Forelimb muscle (tissue), 1 donor: ENCODE measurements around the gene OPN3. TPM values are rescaled to one million over a fixed set of nuclear protein-coding genes. Genes with fewer than 3 reads are reported as not detected.
A peak's percentile ranks its signal among the peaks of the same experiment; 100 is the strongest.

Experiments used
- DNase-seq: peaks from one replicate; pipeline ENCODE4 v3.0.0-alpha.2; 2013; ENCODE audit warnings: low read depth
- polyA plus RNA-seq: library from polyadenylated mRNA; unstranded; fragments of 120-200 nt; gene quantifications from one replicate; pipeline ENCODE4 v1.2.1, GENCODE V29; 2013; ENCODE audit not compliant: insufficient read length

Gene OPN3
- polyA plus RNA-seq, 1 donor = 15.3 TPM

DNA sequence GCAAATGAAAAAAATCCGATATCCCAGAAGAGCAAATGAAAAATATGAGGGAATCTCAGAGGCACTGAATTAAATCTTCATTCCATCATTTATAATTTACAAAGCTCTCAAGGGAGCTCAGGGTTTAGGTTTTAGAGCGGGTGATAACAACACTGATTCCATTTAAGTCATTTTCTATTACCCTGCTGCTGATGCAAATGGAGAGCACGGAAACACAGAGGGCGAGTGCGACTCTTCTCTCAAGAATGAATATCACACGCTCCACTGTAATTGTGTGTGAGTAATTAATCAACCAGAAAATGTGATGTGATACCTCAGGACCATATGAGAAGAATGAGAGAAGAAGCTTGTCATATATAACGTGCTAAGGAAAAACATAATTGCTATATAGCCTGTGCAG, 22.7 kb downstream of the OPN3 start:
- DNase-seq = no peak

DNA sequence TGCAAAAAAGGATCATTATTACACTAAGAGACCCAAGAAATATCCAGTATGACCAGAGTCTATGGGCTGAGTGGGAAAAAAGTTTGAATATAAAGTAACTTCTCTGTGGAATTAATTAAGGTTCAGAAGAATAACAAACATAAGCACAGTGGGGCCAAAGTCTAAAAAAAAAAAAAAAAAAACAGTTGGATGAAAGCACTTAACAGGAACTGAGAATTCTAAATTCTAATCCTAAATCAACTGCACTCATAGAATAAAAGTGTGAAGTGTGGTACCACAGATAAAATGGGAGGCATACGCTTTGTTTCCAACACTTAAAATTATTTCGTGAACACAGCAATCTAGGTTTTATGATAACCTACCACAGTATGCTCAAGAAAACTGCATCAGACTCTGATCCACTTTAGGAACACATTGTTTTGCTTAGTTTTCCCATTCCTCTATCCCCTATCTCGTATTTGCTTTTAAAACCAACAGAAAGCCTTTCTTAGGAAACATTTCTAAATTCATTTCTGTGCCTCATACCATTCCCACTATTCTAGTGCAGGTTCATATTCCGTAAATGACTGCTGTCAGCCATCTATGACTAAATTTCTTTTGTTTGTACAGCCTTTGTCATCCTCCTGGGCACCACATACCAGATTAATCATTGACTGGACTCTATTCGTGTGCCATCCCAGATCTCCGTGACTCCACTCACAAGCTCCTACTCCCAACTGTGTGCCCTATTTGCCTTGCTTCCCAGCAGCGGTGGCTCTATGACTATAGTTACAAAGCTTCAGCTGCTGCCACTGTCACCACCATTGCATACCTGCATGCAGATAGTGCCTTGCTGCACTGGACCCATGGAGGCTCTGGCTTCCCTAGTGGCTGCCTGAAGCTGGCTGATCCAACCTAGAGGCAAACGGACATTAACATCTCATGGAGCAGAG, 24.9 kb downstream of the OPN3 start:
- DNase-seq = no peak

DNA sequence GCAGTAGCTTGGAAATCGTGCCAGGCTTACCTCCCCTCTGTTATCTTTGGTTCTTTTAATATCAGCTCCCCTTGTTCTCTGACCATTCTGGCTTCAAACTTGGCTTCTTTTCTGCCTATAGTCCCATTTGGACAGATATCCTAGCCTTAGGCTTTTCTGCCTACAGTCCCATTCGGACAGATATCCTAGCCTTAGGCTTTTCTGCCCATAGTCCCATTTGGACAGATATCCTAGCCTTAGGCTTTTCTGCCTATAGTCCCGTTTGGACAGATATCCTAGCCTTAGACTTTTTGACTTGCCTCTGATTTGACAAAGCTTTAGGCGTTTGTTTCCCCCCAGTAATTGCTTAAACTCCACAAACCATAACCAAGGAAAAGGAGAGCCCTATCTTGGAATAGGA, 25.6 kb downstream of the OPN3 start:
- no peak for DNase-seq

DNA sequence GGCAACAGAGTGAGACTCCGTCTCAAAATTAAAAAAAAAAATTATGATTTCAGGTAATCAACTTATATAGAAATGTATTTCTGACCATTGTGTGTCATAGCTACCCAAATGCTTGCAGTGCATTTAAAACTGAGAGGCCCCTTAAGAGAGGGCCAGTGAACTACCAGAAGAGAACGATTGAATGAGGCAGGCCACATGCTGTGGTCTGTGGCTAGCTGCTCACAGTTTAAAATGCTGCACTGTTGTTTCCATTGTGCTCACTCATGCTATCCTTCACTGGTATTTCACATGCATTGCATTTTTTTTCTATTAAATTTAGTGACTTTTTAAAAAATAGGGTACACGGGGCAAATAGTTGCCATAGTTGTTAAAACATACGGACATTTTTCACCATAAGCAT, 26.0 kb downstream of the OPN3 start:
- no peak for DNase-seq

DNA sequence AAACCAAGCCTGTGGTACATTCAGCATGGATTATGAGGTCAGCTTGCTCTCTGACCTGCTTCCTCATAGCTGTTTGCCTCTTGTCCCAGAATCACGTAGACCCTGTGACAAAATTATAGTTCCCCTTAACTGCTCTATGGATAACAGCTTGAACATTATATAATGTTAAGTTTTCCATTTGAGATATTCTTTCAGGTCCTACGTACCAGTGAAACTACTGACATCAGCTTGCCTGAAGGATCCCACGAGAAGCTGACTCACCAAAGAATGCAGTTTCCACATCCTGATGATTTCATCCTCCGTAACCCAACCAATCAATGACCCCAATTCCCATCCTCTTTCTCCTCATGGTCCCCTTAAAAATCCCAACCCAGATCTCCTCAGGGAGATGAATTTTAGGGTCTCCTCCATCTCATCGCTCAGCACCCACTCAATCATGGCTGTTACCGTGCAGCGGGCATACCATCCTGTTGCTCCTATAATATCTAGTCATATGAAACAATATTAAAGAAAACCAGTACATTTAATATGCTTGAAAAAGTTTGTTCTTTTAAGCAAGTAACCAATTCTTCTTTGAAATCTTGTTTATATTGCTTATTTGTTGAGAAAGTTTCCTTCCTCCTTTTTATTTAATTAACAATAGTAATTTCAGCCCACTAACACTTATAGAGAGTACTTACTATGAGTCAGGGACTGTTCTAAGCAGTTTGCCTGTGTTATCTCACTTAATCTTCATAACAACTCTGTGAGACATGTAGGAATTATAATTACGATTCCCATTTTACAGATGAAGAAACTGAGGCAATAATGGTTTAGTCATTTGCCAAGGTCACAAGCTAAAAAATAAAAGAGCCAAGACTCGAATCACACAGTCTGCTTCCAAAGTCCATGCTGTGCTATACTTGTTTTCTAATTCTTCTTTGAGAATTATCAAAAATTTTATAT, 27.4 kb downstream of the OPN3 start:
- DNase-seq = no peak

DNA sequence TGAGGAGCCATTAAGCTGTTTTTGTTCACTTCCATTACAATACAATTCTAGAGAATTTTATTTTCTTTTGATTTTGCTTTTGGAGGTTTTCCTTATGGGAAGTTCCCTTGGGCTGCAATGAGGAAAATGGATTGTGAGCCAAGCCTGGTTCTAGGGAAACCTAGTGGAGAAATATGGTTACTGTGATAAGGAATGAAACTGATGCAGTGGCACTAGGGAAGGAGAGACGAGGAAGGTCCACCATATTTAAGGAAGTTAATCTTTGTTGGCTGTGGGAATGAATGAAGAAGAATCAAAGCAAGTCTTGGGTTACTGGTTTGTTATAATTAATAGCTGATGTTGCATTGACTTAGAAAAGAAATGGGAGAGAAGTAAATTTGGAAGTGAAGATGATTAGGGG, 28.4 kb downstream of the OPN3 start:
- no peak for DNase-seq

DNA sequence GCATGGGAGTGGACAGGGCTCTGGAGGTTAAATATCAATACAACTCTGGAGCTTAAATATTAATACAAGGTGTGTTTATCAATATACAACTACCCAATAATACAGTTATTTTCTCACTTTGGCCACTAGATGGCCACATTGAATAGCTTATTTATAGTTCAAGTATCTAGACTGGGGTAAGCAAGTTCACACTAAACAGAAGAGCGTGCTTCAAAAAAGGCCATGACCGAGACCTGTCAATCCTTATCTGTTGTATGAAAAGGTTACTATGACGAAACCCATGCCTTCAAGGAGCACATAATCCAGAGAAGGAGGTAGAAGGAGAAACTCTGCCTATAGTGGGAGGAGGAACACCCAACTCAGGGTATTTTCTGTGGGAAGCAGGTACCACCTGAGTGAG, 29.1 kb downstream of the OPN3 start:
- peak; percentile 24 for DNase-seq

DNA sequence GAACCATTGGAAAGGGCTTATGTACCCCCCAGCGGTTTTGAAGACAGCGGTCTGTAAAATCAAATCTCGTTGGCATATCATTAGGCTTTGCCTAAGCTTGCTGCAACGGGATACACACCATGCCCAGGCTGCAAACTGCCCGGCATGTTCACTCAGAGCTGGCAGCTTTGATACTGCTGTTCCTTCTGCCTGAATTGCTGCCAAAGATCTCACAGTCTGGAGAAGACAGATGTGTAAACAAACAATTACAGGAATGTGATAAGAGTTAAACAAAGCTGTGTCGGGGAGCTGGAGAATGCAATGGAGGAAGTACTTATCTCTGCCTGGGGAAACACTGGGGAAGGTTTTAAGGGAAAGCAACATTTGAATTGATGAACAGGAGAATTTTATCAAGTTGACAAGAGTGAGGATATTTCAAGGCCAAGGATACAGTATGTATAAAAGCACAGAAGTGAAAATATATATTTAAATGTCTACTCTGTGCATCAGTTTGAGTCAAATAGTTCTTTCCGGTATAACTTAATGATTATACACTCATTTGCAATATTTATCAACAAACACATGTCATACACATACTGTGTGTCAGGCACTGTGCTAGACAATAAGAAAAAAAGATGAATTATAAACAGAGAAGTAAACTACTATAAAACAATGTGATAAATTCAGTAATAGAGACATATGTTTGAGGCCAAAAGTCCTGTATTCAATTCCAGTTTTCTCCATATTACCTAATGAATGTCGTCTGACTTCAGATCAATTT, 29.9 kb downstream of the OPN3 start:
- no peak for DNase-seq

DNA sequence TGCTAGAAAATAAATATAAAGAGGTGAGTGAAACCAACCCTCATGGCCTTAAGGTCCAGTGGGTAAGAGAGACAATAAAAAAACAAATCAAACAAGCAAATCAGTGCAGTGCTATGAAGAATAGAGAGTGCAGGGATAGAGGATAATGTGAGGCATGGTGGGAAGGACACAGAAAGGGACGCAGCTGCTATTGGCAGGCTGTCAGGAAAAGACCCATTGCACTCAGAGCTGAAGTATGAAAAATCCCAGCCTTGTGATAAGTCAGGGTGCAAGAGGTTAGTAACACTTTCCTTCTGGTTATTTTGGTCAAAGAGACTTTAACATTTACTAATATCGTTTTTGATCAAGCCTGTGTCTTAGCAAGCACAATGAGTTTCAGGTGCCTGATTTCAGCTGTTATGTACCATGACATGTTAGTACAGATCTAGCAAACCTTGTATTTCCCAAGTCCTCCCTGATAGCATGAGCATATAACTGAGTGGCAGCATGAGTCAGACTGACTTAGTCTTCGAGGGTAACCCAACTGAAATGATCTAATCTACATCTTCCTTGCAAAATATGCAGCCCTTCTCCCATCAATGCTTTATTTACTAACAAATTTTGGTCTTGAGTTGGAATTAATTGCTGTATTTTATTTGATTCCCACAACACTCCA, 31.7 kb downstream of the OPN3 start:
- no peak for DNase-seq

DNA sequence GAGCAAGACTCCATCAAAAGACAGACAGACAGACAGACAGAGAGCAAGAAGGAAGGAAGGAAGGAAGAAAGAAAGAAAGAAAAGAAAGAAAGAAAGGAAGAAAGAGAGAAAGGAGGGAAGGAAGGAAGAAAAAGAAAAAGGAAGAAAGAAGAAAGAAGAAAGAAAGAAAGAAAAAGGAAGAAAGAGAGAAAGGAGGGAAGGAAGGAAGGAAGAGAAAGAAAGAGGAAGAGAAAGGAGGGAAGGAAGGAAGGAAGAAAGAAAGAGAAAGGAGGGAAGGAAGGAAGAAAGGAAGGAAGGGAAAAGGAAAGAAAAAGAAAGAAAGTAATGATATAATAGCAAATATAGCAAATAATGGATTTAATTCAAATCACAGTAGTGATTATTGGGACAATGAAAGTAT, 32.7 kb downstream of the OPN3 start:
- DNase-seq = no peak

DNA sequence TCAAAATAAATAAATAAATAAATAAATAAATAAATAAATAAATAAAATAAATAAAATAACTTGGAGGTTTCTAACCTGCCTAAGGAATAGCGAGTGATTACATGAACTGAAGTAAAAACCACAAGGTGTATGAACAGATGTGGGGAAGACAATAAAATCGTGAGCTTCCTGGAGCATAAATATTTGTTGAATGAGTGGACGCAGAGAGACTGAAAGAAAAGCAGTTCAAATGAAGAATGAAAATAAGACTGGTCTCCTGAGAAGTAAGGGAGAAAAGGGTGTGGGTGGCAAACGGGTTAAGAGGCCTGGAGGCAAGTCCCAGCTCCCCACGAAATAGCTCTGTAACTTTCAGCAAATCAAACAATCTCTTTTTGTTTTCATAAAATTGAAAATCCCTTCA, 33.6 kb downstream of the OPN3 start:
- DNase-seq = no peak

DNA sequence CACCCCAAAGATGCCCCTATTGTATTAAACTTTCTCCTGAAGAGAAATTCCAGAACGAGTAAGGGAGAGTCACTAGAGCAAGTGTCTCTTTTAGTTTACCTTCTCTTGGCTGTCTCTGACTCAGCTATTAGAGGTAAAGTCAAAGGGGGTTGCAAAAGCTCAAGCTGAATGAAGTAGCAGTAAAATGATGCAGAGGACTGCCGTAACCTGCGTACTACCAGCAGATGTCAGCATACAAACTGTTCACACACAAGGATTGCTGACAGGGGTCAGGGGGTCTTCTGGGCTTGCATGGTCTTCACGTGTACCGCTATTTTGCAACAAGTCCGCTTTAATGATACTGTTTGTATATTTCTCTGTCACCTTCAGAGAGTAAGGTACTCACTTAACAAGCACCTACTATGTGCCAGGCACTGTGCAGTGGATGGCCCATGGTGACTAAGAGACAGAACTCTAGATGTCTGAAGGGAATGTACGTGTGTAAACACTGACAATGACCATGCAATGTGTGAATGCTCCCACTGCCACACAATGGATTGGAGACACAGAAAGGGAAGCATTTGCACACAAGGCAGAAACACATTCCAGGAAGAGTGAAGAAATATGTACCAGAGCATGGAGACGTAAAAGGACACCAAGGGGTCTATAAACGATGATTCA, 34.9 kb downstream of the OPN3 start:
- DNase-seq = no peak

DNA sequence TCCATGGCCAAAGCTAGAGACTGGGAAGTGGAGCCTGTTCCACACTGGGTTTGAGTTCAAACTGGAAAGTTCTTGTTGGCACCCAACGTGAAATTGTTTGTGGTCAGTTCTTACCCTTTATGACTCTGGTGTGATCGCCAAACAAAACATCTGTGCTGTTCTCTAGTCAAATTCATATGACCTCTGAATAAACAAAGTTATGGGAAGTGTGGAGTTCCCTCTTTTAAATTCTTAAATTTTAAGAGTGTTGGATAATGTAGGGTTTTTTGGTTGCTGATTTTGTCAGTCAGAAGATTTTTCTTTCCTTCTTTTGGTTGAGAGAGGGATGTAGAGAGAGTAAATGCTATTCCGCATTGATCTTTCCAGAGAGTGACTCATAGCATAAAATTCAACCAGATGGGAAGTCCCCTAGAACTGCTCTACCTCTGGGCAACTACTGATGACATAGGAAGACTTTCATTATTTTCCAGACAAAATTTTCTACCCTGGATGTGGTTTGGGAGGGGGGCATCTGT, 36.4 kb downstream of the OPN3 start:
- DNase-seq = no peak

DNA sequence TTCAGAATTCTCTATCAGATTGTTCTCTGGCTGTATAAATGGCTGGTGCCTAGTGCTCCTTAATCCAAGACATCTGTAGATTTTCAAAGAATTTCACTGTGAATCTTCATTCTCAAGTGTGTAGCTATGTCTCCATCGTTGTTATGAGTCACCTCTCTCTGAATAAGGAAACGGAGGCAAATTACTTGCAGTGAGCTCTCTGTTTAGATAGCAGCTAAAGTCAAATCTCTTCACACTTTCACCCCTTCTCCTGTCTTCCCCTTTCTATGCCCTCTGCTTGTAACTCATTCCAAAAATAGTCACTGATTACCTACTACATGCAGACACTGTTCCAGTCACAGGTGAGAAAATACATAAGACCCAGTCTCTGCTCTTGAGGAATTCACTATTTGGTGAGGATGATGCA, 39.7 kb downstream of the OPN3 start:
- DNase-seq = no peak

DNA sequence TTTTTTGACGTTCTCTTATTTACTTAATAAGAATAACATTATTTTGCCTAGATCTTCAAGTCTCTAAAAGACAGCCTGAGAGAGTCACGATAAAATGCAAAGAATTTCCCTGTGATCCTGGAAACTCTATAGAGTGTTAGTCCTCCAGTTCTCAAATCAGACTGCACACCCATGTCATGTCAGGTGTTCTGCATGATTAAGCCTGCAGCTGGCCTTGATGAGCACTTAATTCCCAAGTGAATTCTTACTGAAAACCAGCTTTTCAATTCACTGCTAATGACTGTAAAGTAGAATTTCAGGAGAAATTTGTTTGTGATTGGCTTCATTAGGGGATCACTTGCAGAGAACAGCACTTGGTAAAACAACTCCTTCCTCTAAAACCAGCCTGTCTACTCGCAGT, 41.9 kb downstream of the OPN3 start:
- no peak for DNase-seq

DNA sequence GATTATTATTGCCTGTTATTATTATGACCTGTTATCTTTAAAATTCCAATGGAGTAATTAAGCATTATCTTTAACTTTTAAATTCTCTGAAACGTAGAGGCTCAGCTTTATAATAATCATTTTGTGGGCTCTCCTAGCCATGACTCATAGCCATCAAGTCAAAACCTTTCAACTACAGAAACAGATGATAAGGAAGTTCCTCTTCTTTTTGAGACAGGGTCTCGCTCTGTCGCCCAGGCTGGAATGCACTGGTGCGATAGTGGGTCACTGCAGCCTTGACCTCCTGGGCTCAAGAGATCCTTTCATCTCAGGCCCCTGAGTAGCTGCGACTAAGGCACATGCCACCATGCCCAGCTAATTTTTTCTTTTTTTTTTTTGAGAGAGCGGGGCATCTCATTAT, 43.5 kb downstream of the OPN3 start:
- no peak for DNase-seq

DNA sequence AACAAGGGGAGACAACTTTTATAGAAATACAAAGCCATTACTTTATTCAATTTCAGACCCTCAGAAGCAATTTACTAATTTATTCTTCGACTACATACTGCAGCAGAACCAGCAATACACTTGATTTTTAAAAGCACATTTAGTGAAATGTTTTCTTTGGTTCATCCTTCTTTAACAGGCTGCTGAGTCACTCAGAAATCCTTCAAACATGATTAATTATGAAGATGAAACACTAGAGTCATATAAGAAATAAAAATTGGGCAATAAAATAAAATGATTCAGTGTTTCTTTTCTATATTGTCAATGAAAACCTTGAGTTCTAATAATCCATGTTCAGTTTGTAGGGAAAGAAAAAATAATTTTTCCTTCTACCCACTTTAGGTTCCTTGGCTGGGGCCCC, 47.0 kb downstream of the OPN3 start:
- no peak for DNase-seq

DNA sequence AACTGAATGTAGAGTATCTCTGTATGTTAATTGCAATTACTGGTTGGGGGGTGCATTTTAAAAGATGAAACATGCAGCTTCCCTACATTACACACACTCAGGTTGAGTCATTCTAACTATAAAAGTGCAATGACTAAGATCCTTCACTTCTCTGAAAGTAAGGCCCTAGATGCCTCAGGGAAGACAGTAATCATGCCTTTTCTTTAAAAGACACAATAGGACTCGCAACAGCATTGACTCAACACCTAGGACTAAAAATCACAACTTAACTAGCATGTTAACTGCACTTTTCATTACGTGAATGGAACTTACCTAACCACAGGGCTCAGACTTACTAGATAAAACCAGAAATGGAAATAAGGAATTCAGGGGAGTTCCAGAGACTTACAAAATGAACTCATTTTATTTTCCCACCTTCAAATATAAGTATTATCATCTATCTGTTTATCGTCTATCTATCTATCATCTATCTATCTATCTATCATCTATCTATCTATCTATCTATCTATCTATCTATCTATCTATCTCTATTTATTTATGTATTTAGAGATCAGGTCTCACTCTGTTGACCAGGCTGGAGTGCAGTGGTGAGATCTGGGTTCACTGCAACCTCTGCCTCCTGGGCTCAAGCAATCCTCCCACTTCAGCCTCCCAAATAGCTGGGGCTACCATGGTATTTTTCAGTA, 47.8 kb downstream of the OPN3 start:
- DNase-seq = no peak

DNA sequence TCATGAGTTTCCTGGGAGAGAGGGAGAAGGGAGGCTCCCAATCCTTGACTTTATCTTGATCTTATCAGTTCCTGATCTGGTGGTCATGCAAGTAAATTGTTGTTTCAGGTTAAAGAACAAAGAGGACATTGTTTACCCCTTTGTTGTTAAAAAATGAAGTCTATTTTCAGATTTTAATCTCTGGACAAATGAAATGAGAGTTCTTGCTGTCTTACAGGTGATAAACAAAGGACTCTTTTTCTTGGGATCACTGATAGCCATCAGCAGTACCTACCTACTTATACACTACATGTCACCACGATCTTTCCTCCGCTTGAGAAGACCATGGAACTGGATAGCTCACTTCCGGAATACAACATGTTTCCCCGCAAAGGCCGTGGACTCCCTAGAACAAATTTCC, 48.4 kb downstream of the OPN3 start:
- DNase-seq = no peak

DNA sequence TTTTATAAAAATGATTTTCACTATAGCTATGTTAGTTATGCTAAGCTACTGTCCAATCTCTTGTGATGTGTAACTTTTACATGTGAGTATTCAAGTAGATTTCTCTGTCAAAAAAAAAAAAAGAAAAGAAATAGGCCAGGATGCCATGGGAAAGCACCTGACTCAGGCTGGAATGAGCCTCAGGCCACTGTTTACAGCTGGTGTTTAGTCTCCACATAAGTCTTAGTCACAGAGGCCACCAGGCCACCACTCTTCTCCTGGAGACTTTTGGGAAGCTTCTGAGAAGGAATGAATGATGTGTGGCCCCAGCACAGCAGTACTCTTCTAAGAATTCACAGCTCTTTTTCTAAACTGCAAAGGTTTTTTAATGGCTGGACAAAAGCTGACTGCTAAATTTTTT, 48.9 kb downstream of the OPN3 start:
- no peak for DNase-seq
